Lower leg skin (tissue), 3 donors: Measurements from ENCODE around the gene IQSEC3.

ENCODE experiments used
- CTCF ChIP-seq, 3 donors: fragments of 450-650 bp; IDR thresholded peaks; one replicate each; pipeline ENCODE4 v1.5.1; 2016; ENCODE audit warnings: antibody characterized with exemption in 3 of 3, mild to moderate bottlenecking in 3 of 3, moderate library complexity in 2 of 3
- POLR2A ChIP-seq, 2 donors: fragments of 450-650 bp; IDR thresholded peaks; one replicate each; pipeline ENCODE4 v1.6.1; 2016 to 2017; ENCODE audit warnings: antibody characterized with exemption in 2 of 2, mild to moderate bottlenecking in 1 of 2, moderate library complexity in 1 of 2

GRCh38 chr12:195156-195555 lies 128.6 kb downstream of the IQSEC3 start:
- TF ChIP-seq CTCF (IDR thresholded peaks at IDR 0.05) (no peak), POLR2A (IDR thresholded peaks at IDR 0.05) (no peak)
